IMR-90 (cell line): ENCODE results near the gene PRELID3B. TPM values are rescaled to one million over a fixed set of nuclear protein-coding genes. Genes with fewer than 3 reads are reported as not detected.
A peak's percentile ranks its signal among the peaks of the same experiment; 100 is the strongest.

Experiments used
- ATAC-seq: fragments of 200-7000 bp; cut with Tn5 transposase; 2 replicates; pipeline ENCODE4 v1.9.1; 2020; ENCODE audit warnings: low read depth, mild to moderate bottlenecking, moderate library complexity
- BruUV-seq: library from RNA; stranded (reverse); fragments of 400-500 nt; replicated peaks from 2 replicates; lab custom pipeline; 2021; lab: Mats Ljungman, UMichigan
- CTCF ChIA-PET: fragments of 300-600 bp; formaldehyde crosslinking; extraction: SDS; loops from one replicate; lab custom pipeline; 2021; ENCODE audit warnings: antibody characterized with exemption; lab: Yijun Ruan, JAX
- POLR2A ChIA-PET: fragments of 300-600 bp; sonication (Branson Sonifier 250); formaldehyde crosslinking; loops from one replicate; lab custom pipeline; 2022; ENCODE audit warnings: antibody characterized with exemption; ENCODE audit not compliant: unreplicated experiment; lab: Charles Lee
- DNase-seq: peaks from one replicate; pipeline ENCODE4 v3.0.0; 2013
- H2AFZ ChIP-seq: replicated peaks from 2 replicates; pipeline ENCODE3; 2013; ENCODE audit warnings: low read length, mild to moderate bottlenecking; ENCODE audit not compliant: poor library complexity
- H2AK5ac ChIP-seq: 2 replicates; pipeline ENCODE4 v1.6.1; 2013; ENCODE audit warnings: low read depth, low read length, inconsistent platforms
- H2AK9ac ChIP-seq: replicated peaks from 2 replicates; pipeline ENCODE3; 2013; ENCODE audit warnings: mild to moderate bottlenecking, low read depth, low read length, moderate library complexity; ENCODE audit not compliant: poor library complexity
- H2BK120ac ChIP-seq: 2 replicates; pipeline ENCODE4 v1.6.1; 2013; ENCODE audit warnings: low read depth, low read length, inconsistent platforms
- H2BK15ac ChIP-seq: 3 replicates; pipeline ENCODE4 v1.6.1; 2013; ENCODE audit warnings: low read depth, low read length, inconsistent platforms
- H2BK20ac ChIP-seq: 2 replicates; pipeline ENCODE4 v1.6.1; 2013; ENCODE audit warnings: low read depth, mild to moderate bottlenecking, inconsistent platforms, low read length, moderate library complexity
- H2BK5ac ChIP-seq: 2 replicates; pipeline ENCODE4 v1.6.1; 2013; ENCODE audit warnings: mild to moderate bottlenecking, low read depth, low read length, inconsistent platforms; ENCODE audit not compliant: poor library complexity, severe bottlenecking
- H3K14ac ChIP-seq: replicated peaks from 2 replicates; pipeline ENCODE4 v1.6.1; 2013; ENCODE audit warnings: low read depth, low read length, inconsistent platforms
- H3K18ac ChIP-seq: 2 replicates; pipeline ENCODE4 v1.6.1; 2013; ENCODE audit warnings: low read depth, low read length, control low read depth
- H3K23ac ChIP-seq: 2 replicates; pipeline ENCODE4 v1.6.1; 2013; ENCODE audit warnings: low read depth, low read length, inconsistent platforms
- H3K27ac ChIP-seq: 2 replicates; pipeline ENCODE4 v1.5.1; 2013; ENCODE audit warnings: mild to moderate bottlenecking, control low read depth, low read length; ENCODE audit not compliant: insufficient read depth
- H3K27me3 ChIP-seq: 2 replicates; pipeline ENCODE4 v1.6.1; 2013; ENCODE audit warnings: low read length; ENCODE audit not compliant: control insufficient read depth, insufficient read depth
- H3K36me3 ChIP-seq: 2 replicates; pipeline ENCODE4 v1.6.1; 2013; ENCODE audit warnings: low read length, mixed read lengths; ENCODE audit not compliant: control insufficient read depth, insufficient read depth
- H3K4ac ChIP-seq: 2 replicates; pipeline ENCODE4 v1.6.1; 2013; ENCODE audit warnings: low read depth, low read length, inconsistent platforms
- H3K4me1 ChIP-seq: 2 replicates; pipeline ENCODE4 v1.6.1; 2013; ENCODE audit warnings: low read length, mixed read lengths; ENCODE audit not compliant: control insufficient read depth, insufficient read depth
- H3K4me2 ChIP-seq: 2 replicates; pipeline ENCODE4 v1.6.1; 2013; ENCODE audit warnings: low read depth, mild to moderate bottlenecking, control low read depth, low read length, moderate library complexity
- H3K4me3 ChIP-seq: 2 replicates; pipeline ENCODE4 v1.5.1; 2013; ENCODE audit warnings: low read depth, mild to moderate bottlenecking, control low read depth, low read length, moderate library complexity; ENCODE audit not compliant: insufficient read depth
- H3K56ac ChIP-seq: 2 replicates; pipeline ENCODE4 v1.6.1; 2013; ENCODE audit warnings: low read length, inconsistent platforms; ENCODE audit not compliant: insufficient read depth; ENCODE audit errors: extremely low read depth
- H3K79me1 ChIP-seq, 2 experiments: 2 replicates each; pipeline ENCODE4 v1.6.1; 2013; ENCODE audit warnings: low read length in 2 of 2, inconsistent platforms in 1 of 2, low read depth in 1 of 2
- H3K9ac ChIP-seq: 2 replicates; pipeline ENCODE4 v1.6.1; 2013; ENCODE audit warnings: low read depth, low read length, control low read depth
- H3K9me1 ChIP-seq: 2 replicates; pipeline ENCODE4 v1.6.1; 2013; ENCODE audit warnings: low read length, inconsistent platforms; ENCODE audit not compliant: insufficient read depth
- H3K9me3 ChIP-seq: 2 replicates; pipeline ENCODE4 v1.6.1; 2013; ENCODE audit warnings: low read length; ENCODE audit not compliant: control insufficient read depth, insufficient read depth
- H4K20me1 ChIP-seq: 2 replicates; pipeline ENCODE4 v1.6.1; 2013; ENCODE audit warnings: low read length, inconsistent platforms; ENCODE audit not compliant: insufficient read depth
- H4K5ac ChIP-seq: 2 replicates; pipeline ENCODE4 v1.6.1; 2013; ENCODE audit warnings: mild to moderate bottlenecking, low read depth, low read length, control low read depth
- H4K8ac ChIP-seq, 2 experiments: 2 replicates each; pipeline ENCODE4 v1.6.1; 2013; ENCODE audit warnings: low read depth in 2 of 2, low read length in 2 of 2, control low read depth in 1 of 2, inconsistent platforms in 1 of 2
- H4K91ac ChIP-seq: 2 replicates; pipeline ENCODE4 v1.6.1; 2013; ENCODE audit warnings: low read depth, low read length, inconsistent platforms; ENCODE audit not compliant: insufficient read depth
- CEBPB ChIP-seq: IDR thresholded peaks from 2 replicates; pipeline ENCODE4 v1.6.1; 2012; ENCODE audit warnings: low read depth, low read length, improper control_type of control experiment
- CHD1 ChIP-seq: IDR thresholded peaks from 2 replicates; pipeline ENCODE4 v1.6.1; 2012; ENCODE audit warnings: low read depth, low read length, improper control_type of control experiment
- CTCF ChIP-seq: conservative IDR thresholded peaks from 2 replicates; pipeline ENCODE4 v1.5.1; 2012; ENCODE audit warnings: mild to moderate bottlenecking, low read depth, low read length, improper control_type of control experiment
- ELK1 ChIP-seq: fragments of 150-350 bp; IDR thresholded peaks from 2 replicates; pipeline ENCODE4 v1.6.1; 2016; ENCODE audit warnings: low read depth, mild to moderate bottlenecking, low read length, moderate library complexity, borderline replicate concordance
- FOS ChIP-seq: fragments of 150-350 bp; IDR thresholded peaks from 2 replicates; pipeline ENCODE4 v1.6.1; 2016; ENCODE audit warnings: low read depth, low read length
- MAFK ChIP-seq: IDR thresholded peaks from 2 replicates; pipeline ENCODE4 v1.6.1; 2012; ENCODE audit warnings: low read depth, low read length, improper control_type of control experiment
- MAZ ChIP-seq: IDR thresholded peaks from 2 replicates; pipeline ENCODE4 v1.6.1; 2012; ENCODE audit warnings: low read depth, mild to moderate bottlenecking, low read length, improper control_type of control experiment, moderate library complexity, borderline replicate concordance
- NFE2L2 ChIP-seq: fragments of 150-350 bp; IDR thresholded peaks from 2 replicates; pipeline ENCODE4 v1.6.1; 2016; ENCODE audit warnings: low read depth, mild to moderate bottlenecking, low read length
- RAD21 ChIP-seq: IDR thresholded peaks from 2 replicates; pipeline ENCODE4 v1.6.1; 2012; ENCODE audit warnings: low read length, improper control_type of control experiment
- RCOR1 ChIP-seq: IDR thresholded peaks from 2 replicates; pipeline ENCODE4 v1.6.1; 2012; ENCODE audit warnings: mild to moderate bottlenecking, low read length, improper control_type of control experiment; ENCODE audit not compliant: insufficient replicate concordance
- RFX5 ChIP-seq: IDR thresholded peaks from 2 replicates; pipeline ENCODE4 v1.8.0; 2012; ENCODE audit warnings: low read depth, mild to moderate bottlenecking, low read length, moderate library complexity
- WGBS, 2 experiments: methylation state at CpG; one replicate each; pipeline versions ENCODE4 v1.1.5 to v1.1.7; 2013; ENCODE audit warnings: missing lambda C conversion rate in 2 of 2; ENCODE audit not compliant: insufficient read length in 1 of 2; ENCODE audit errors: extremely low coverage in 2 of 2; 5-methylcytosine and 5-hydroxymethylcytosine counted together
- dilution Hi-C: fragments of 300-500 bp; cut with HindIII; formaldehyde crosslinking; loops from one replicate; pipeline ENCODE4 v1.14.3; 2018; ENCODE audit warnings: low sequenced_read_pairs; ENCODE audit not compliant: unreplicated experiment
- in situ Hi-C: fragments of 300-500 bp; cut with MboI; formaldehyde crosslinking; loops from 3 replicates; pipeline ENCODE4 v1.14.3; 2019; ENCODE audit warnings: low sequenced_read_pairs, inconsistent platforms, mixed read lengths
- intact Hi-C: fragments of 100-400 bp; cut with micrococcal nuclease; formaldehyde crosslinking; loops from 2 replicates; pipeline ENCODE4 v1.10.0; 2022
- polyA plus RNA-seq, 3 experiments: library from polyadenylated mRNA; depleted of rRNA; stranded (reverse); fragments of >200 nt; gene quantifications; 2 replicates each; pipeline ENCODE4 v1.2.3, GENCODE V29; 2012; ENCODE audit warnings: low replicate concordance in 1 of 3
- total RNA-seq: library from RNA; depleted of rRNA; stranded (reverse); fragments of >200 nt; gene quantifications from 2 replicates; pipeline ENCODE4 v1.2.3, GENCODE V29; 2012

Gene PRELID3B
- total and polyA plus RNA-seq, 2 of the 4 experiments (the other 2 are of a cell fraction): 24.8 to 41.9 TPM

- BruUV-seq: no TSS peak
- H2BK120ac ChIP-seq: no peak overlapping the region
- H3K4ac ChIP-seq: no peak overlapping the region
- no peak overlapping the region for H3K27ac ChIP-seq
- ATAC-seq (no peak), DNase-seq (no peak)
- H2AFZ ChIP-seq: no peak overlapping the region
- in situ Hi-C loops (loop anchor here (25.0 kb wide), 3 partner anchors 806 to 1656 kb away; partner anchors contain the start of genes ANKRD60 and RBM38), dilution Hi-C loops (no loop called here), intact Hi-C loops (loop anchor here (10.0 kb wide), 1 partner anchor 809 kb away; no protein-coding TSS in a partner anchor)
- H3K9ac ChIP-seq: no peak overlapping the region
- H4K8ac ChIP-seq: peak overlapping the region; percentile 80 to 99; a peak in 2 of 4 replicates
- no CpG with 5 or more reads among the region's 3 CpGs for WGBS, 2 experiments
- no peak overlapping the region for H2BK20ac ChIP-seq
- H2BK5ac ChIP-seq: no peak overlapping the region
- no peaks in the 10 kb centered on the region; the same call in 1 of the 2 replicates for H3K36me3 ChIP-seq
- no peak overlapping the region for H3K4me2 ChIP-seq
- H3K14ac ChIP-seq: no peak overlapping the region
- no peak overlapping the region for H2AK5ac ChIP-seq
- H4K91ac ChIP-seq: no peak overlapping the region
- no peaks in the 10 kb centered on the region for H3K9me3 ChIP-seq
- ChIA-PET POLR2A (no interaction called here), CTCF (interaction anchor here (0.7 to 1.7 kb wide), 2 partner anchors 12 to 215 kb away, joined by 3 to 5 read pairs; partner anchors contain the start of gene ATP5F1E)
- H3K4me1 ChIP-seq: peaks cover 8% of the 10 kb centered on the region
- H3K4me3 ChIP-seq: no peak overlapping the region
- peaks cover 18 to 34% of the 10 kb centered on the region in 2 experiments for H3K79me1 ChIP-seq
- H3K27me3 ChIP-seq: no peaks in the 10 kb centered on the region
- no peak overlapping the region for H2BK15ac ChIP-seq
- 0 out of 2 replicates have a peak, but pooled peaks cover 5% of the 10 kb centered on the region for H4K20me1 ChIP-seq
- H3K9me1 ChIP-seq: 0 out of 2 replicates have a peak, but pooled peaks cover 11% of the 10 kb centered on the region
- H3K56ac ChIP-seq: no peak overlapping the region; the same call in 1 of the 2 replicates
- no peak overlapping the region for H3K18ac ChIP-seq
- no peak overlapping the region for H2AK9ac ChIP-seq
- no peak overlapping the region for H3K23ac ChIP-seq
- H4K5ac ChIP-seq: peak overlapping the region; percentile 32; the same call in 1 of the 2 replicates
- TF ChIP-seq RFX5: no peak
- no peak for TF ChIP-seq NFE2L2
- no peak for TF ChIP-seq MAZ
- no peak for TF ChIP-seq CEBPB
- TF ChIP-seq RAD21: no peak
- TF ChIP-seq ELK1: no peak
- no peak for TF ChIP-seq MAFK
- no peak for TF ChIP-seq CTCF
- no peak for TF ChIP-seq FOS
- no peak for TF ChIP-seq RCOR1
- TF ChIP-seq CHD1: no peak
These were observed 1.1 kb upstream of the PRELID3B start for GRCh38 chr20:59043698-59044097.
